HUES6 (cell line): ENCODE data around the gene PRKCE.

ENCODE experiments used
- H3K27ac ChIP-seq: 2 replicates; pipeline ENCODE4 v1.7.0; 2013; ENCODE audit warnings: low read depth, mild to moderate bottlenecking, low read length, inconsistent platforms
- H3K27me3 ChIP-seq: 2 replicates; pipeline ENCODE4 v1.6.1; 2013; ENCODE audit warnings: low read length; ENCODE audit not compliant: control insufficient read depth, insufficient read depth
- H3K36me3 ChIP-seq: 2 replicates; pipeline ENCODE4 v1.6.1; 2013; ENCODE audit warnings: low read length; ENCODE audit not compliant: control insufficient read depth, insufficient read depth
- H3K4me1 ChIP-seq: 2 replicates; pipeline ENCODE4 v1.6.1; 2013; ENCODE audit warnings: low read length; ENCODE audit not compliant: control insufficient read depth, insufficient read depth
- H3K4me3 ChIP-seq: 2 replicates; pipeline ENCODE4 v1.5.1; 2013; ENCODE audit warnings: low read depth, low read length
- H3K9ac ChIP-seq: one replicate; pipeline ENCODE4 v1.6.1; 2013; ENCODE audit warnings: mild to moderate bottlenecking, low read length
- H3K9me3 ChIP-seq: 2 replicates; pipeline ENCODE4 v1.6.1; 2013; ENCODE audit warnings: low read depth, low read length; ENCODE audit not compliant: control insufficient read depth, insufficient read depth

The PRKCE gene

DNA sequence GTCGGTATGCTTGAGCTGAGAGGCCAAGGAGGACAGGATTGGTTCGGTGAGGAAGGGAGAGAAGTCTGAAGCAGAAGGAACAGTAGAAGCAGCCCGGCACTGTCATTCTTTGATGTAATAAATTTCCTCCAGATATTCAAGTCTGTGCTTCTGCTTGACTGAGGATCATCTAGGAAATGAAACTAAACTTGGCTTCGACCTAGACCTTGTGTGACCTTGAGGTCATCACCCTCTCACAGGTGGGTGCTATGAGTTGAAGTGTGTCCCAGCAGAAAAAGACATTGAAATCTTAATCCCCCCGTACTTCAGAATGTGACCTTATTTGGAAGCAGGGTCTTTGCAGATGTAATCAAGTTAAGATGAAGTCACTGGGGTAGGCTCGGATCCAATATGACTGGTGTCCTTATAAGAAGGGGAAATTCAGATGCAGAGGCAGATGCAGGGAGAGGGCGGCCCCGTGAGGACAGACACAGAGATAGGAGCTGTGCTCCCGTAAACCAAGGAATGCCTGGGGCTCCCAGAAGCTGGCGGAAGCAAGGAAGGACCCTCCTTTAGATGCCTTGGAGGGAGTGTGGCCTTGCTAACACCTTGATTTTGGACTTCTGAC, 49.0 kb downstream of the PRKCE start:
- Histone ChIP-seq H3K36me3 (no peaks in the 10 kb centered on the region), H3K27me3 (no peaks in the 10 kb centered on the region), H3K9me3 (no peaks in the 10 kb centered on the region), H3K4me1 (no peaks in the 10 kb centered on the region), H3K9ac (no peak overlapping the region), H3K4me3 (no peak overlapping the region), H3K27ac (no peak overlapping the region)

DNA sequence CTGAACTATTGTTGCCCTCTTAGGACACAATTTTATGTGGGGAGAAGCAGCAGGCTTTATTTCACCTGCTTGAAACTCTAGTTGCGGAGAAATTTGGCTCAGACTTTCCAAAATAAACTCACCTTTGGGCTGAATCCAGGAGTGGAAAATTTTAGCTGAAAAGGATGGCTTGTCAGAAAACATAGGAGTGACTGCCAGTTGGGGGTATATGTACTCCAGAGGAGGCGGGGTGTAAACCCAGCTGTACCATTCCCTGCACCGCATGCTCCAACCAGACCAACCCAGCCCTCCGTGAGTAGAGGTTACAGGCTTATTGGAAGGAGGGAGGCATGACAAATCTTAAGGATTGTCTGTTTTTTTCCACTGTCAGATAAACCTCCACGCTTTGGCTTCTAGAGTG, 53.8 kb downstream of the PRKCE start:
- H3K9me3 ChIP-seq, result peaks cover 9% of the 10 kb centered on the region; the same call in 1 of the 2 replicates
- peaks cover 4% of the 10 kb centered on the region; the same call in 1 of the 2 replicates for H3K27me3 ChIP-seq
- H3K4me3 ChIP-seq, result no peak overlapping the region
- no peaks in the 10 kb centered on the region for H3K4me1 ChIP-seq
- H3K36me3 ChIP-seq, result no peaks in the 10 kb centered on the region
- no peak overlapping the region for H3K9ac ChIP-seq
- H3K27ac ChIP-seq, result no peak overlapping the region

DNA sequence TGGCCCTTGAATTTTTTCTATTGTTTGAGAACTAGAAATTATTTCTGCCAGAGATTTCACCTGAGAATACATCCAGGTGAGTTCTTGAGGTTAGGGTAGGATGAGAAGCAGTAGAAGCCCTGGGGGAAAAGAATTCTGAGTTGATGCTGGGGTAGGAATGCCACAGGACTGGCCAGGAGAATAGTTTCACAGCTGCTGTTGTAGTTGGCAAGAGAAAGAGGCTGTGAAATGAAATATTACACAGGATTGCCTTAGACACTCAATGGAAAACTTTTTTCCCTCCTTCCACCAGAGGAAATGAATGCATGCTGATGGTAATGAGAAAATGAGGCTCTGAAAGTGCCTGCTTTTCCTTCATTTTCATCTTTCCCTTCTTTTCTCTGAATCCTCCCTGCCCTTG, 54.6 kb downstream of the PRKCE start:
- Histone ChIP-seq H3K36me3 (no peaks in the 10 kb centered on the region), H3K27ac (no peak overlapping the region), H3K9me3 (peaks cover 9% of the 10 kb centered on the region; the same call in 1 of the 2 replicates), H3K4me1 (no peaks in the 10 kb centered on the region), H3K27me3 (peaks cover 4% of the 10 kb centered on the region; the same call in 1 of the 2 replicates), H3K9ac (no peak overlapping the region), H3K4me3 (no peak overlapping the region)

DNA sequence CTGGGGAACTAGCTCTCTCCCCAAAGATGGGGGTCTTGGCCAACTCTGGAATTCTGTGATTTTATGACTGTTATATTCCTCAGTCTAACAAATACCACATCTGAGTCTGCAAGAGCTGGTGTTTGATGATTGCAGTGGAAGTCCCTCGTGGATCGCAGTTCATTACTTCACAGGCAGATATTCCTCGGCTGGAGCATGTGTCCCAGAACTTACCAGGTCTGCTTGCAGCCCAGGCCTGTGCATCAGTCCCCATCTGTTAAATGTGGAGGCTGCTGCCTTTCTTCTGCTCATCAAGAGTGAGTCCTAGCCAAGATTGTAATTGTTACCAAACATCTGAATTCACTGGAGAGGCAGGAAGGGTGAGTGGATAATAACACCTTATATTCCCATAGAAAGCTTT, 55.5 kb downstream of the PRKCE start:
- Histone ChIP-seq H3K27ac (no peak overlapping the region), H3K4me1 (no peaks in the 10 kb centered on the region), H3K9me3 (peaks cover 9% of the 10 kb centered on the region; the same call in 1 of the 2 replicates), H3K9ac (no peak overlapping the region), H3K4me3 (no peak overlapping the region), H3K27me3 (peaks cover 4% of the 10 kb centered on the region; the same call in 1 of the 2 replicates), H3K36me3 (no peaks in the 10 kb centered on the region)

DNA sequence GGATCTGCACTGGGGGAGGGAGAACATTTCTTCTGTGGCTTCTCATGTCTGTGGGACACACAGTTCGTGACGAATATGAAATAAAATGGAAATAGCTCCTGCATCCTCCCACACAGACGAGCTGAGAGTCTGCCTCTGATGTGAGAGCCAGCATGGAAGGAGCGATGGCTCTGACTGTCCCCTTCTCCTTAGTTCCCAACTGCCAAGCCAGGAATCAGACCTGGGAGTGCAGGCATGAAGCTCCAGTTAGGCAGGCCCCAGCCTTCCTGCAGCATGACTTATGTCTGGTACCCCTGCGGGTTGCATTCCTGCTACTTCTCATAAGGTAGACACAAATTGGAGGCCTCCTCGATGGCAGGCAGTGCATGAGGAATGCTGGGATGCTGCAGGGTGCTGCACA, 56.2 kb downstream of the PRKCE start:
- Histone ChIP-seq H3K4me1 (no peaks in the 10 kb centered on the region; the same call in 1 of the 2 replicates), H3K36me3 (no peaks in the 10 kb centered on the region), H3K9me3 (peaks cover 9% of the 10 kb centered on the region; the same call in 1 of the 2 replicates), H3K9ac (no peak overlapping the region), H3K27ac (no peak overlapping the region), H3K4me3 (no peak overlapping the region), H3K27me3 (peaks cover 4% of the 10 kb centered on the region; the same call in 1 of the 2 replicates)

DNA sequence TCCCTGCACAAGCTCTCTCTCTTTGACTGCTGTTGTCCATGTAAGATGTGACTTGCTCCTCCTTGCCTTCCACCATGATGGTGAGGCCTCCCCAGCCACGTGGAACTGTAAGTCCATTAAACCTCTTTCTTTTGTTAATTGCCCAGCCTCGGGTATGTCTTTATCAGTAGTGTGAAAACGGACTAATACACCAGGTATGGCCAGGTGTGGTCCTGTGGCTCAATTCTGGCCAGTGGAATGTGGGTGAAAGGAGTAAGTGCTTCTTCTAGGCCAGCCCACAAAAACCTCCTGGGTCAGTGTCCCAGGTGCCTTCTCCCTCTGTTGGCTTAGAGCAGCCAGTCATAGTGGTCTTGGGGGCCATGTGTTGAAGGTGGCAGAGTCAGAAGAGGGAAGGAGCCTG, 57.0 kb downstream of the PRKCE start:
- Histone ChIP-seq H3K4me1 (no peaks in the 10 kb centered on the region; the same call in 1 of the 2 replicates), H3K9me3 (peaks cover 9% of the 10 kb centered on the region; the same call in 1 of the 2 replicates), H3K27me3 (peaks cover 4% of the 10 kb centered on the region; the same call in 1 of the 2 replicates), H3K4me3 (no peak overlapping the region), H3K9ac (no peak overlapping the region), H3K36me3 (no peaks in the 10 kb centered on the region), H3K27ac (no peak overlapping the region)

DNA sequence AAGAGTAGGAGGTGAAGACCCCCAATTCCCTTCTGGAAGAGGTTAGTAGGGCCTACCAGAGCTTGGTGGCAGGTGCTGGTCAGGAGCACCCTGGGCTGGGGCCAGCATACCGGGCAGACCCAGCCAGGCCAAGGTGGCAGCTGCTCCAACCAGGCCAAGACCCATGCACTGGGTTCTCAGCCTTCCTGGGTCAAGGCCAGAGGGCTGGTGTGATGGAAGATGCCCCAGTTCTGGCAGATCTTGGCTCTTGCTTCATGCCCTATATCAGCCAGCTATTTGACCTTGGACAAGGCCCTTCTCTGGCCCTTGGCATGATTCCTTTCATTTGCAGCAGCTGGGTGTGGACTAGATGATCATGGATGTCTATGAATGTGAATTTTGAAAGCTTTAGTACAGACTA, 57.7 kb downstream of the PRKCE start:
- Histone ChIP-seq H3K9ac (no peak overlapping the region), H3K4me3 (no peak overlapping the region), H3K4me1 (no peaks in the 10 kb centered on the region; the same call in 1 of the 2 replicates), H3K27me3 (peaks cover 4% of the 10 kb centered on the region; the same call in 1 of the 2 replicates), H3K27ac (no peak overlapping the region), H3K9me3 (peaks cover 9% of the 10 kb centered on the region; the same call in 1 of the 2 replicates), H3K36me3 (no peaks in the 10 kb centered on the region)

DNA sequence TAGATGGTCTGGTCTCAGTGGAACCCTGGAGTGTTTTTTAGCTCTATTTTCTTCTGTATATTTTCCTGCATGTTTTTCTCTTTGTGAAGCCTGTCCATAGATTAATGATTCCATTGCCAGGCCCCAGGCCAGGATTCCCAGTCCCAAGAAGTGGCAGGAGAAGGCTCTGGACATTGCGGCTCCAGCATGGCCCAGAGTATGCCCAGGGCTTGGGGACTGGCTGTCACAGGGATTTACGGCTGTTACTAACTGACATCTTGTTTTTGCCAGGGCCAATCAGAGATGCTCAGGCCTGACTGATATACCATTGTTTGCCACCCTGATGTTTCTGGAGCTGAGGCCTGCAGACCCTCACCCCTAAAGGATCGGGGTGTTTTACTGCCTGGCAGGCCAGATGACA, 59.0 kb downstream of the PRKCE start:
- no peaks in the 10 kb centered on the region for H3K36me3 ChIP-seq
- no peak overlapping the region for H3K4me3 ChIP-seq
- no peak overlapping the region for H3K27ac ChIP-seq
- H3K9ac ChIP-seq, result no peak overlapping the region
- no peaks in the 10 kb centered on the region; the same call in 1 of the 2 replicates for H3K4me1 ChIP-seq
- H3K27me3 ChIP-seq, result peaks cover 4% of the 10 kb centered on the region; the same call in 1 of the 2 replicates
- H3K9me3 ChIP-seq, result peaks cover 9% of the 10 kb centered on the region; the same call in 1 of the 2 replicates

DNA sequence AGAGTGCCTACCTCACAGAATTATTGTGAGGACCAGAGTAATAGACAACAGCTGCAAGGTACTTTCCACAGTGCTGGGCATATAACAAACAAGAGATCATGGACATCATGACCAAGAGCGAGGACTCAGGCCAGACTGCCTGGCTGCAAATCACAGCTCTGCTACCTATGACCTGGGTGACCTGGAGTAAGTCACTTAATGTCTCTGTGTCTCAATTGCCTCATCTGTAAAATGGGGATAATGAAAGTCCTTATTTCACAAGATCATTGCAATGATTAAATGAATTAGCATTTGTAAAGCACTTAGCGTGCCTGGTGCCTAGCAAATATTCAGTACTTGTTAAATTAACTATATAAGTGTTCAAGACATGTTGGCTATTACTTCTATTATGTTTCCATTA, 59.7 kb downstream of the PRKCE start:
- H3K9me3 ChIP-seq, result peaks cover 9% of the 10 kb centered on the region; the same call in 1 of the 2 replicates
- peaks cover under 1% of the 10 kb centered on the region; the same call in 1 of the 2 replicates for H3K27me3 ChIP-seq
- no peaks in the 10 kb centered on the region for H3K36me3 ChIP-seq
- no peaks in the 10 kb centered on the region; the same call in 1 of the 2 replicates for H3K4me1 ChIP-seq
- H3K4me3 ChIP-seq, result no peak overlapping the region
- no peak overlapping the region for H3K9ac ChIP-seq
- H3K27ac ChIP-seq, result no peak overlapping the region

DNA sequence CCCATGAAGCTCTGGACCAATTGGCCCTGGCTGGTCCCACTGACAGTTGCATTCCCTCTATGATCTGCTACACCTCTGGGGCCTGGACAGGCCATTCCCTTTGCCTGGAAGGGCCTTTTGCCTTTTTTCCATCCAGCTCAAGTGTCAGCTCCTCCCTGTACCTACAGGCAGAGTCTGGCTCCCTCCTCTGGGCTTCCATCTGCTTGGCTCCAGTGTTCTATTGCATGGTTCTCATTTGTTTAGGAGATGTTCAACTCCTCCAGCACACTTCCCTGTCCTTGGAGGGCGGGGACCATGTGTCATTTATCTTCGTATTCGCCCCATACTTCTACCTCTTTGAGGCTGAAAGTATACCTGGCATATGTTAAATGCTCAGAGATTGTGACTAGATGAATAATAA, 61.1 kb downstream of the PRKCE start:
- Histone ChIP-seq H3K9ac (no peak overlapping the region), H3K27ac (no peak overlapping the region), H3K4me3 (no peak overlapping the region)

DNA sequence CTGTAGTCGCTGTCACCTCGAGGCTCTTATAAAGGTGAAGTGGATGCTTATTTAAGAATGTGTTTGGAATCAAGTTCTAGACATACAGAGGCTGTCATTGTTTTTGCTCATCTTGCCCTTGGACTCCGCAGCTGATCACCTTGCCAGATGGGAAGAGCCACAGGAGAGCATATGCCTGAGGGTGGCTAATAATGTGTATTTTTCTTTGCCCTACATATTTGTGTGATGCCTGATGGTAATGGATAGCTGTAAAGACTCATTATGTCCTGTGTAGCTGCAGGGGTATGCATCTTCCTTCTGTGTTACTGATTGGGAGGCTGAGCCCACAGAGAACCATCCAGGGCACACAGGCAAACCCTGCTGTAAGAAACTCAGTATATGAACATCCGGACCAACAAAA, 61.7 kb downstream of the PRKCE start:
- Histone ChIP-seq H3K9ac (no peak overlapping the region), H3K27me3 (no peaks in the 10 kb centered on the region), H3K4me1 (no peaks in the 10 kb centered on the region; the same call in 1 of the 2 replicates), H3K4me3 (no peak overlapping the region), H3K36me3 (no peaks in the 10 kb centered on the region), H3K9me3 (peaks cover 1% of the 10 kb centered on the region; the same call in 1 of the 2 replicates), H3K27ac (no peak overlapping the region)

More for the DNA sequence above, 61.1 kb downstream of the PRKCE start:
- Histone ChIP-seq H3K9me3 (peaks cover 6% of the 10 kb centered on the region; the same call in 1 of the 2 replicates), H3K4me1 (no peaks in the 10 kb centered on the region; the same call in 1 of the 2 replicates), H3K36me3 (no peaks in the 10 kb centered on the region), H3K27me3 (no peaks in the 10 kb centered on the region)
